DMS 273 (cell line): ENCODE data around the gene SLC38A10.
A peak's percentile ranks its signal among the peaks of the same experiment; 100 is the strongest.

ENCODE experiments used
- DNase-seq: peaks from one replicate; lab custom pipeline; 2025; ENCODE audit not compliant: unreplicated experiment; lab: John Stamatoyannopoulos, UW

The SLC38A10 gene

GRCh38 chr17:81299846-81300585 lies 4.9 kb upstream of the SLC38A10 start:
- DNase-seq = no peak

- DNase-seq = no peak
Observed at GRCh38 chr17:81298991-81299738, 4.1 kb upstream of the SLC38A10 start.

GRCh38 chr17:81298325-81298990 lies 3.4 kb upstream of the SLC38A10 start:
- DNase-seq = no peak

- DNase-seq = peak; percentile 72
Observed at GRCh38 chr17:81295676-81296381, 722 bp upstream of the SLC38A10 start.

- DNase-seq = peak; percentile 63
Observed at GRCh38 chr17:81294512-81295030, 536 bp downstream of the SLC38A10 start.

- no peak for DNase-seq
Observed at GRCh38 chr17:81292450-81292849, 2.7 kb downstream of the SLC38A10 start.

GRCh38 chr17:81291662-81292061 lies 3.4 kb downstream of the SLC38A10 start:
- peak; percentile 62 for DNase-seq

GRCh38 chr17:81290230-81290629 lies 4.9 kb downstream of the SLC38A10 start:
- no peak for DNase-seq

- no peak for DNase-seq
Observed at GRCh38 chr17:81289627-81290026, 5.5 kb downstream of the SLC38A10 start.

- no peak for DNase-seq
Observed at GRCh38 chr17:81288715-81289114, 6.4 kb downstream of the SLC38A10 start.

- no peak for DNase-seq
Observed at GRCh38 chr17:81287741-81288430, 7.2 kb downstream of the SLC38A10 start.

GRCh38 chr17:81287152-81287551 lies 8.0 kb downstream of the SLC38A10 start:
- DNase-seq = no peak

- no peak for DNase-seq
Observed at GRCh38 chr17:81286491-81287145, 8.5 kb downstream of the SLC38A10 start.

- no peak for DNase-seq
Observed at GRCh38 chr17:81285894-81286293, 9.2 kb downstream of the SLC38A10 start.

GRCh38 chr17:81285179-81285878 lies 9.8 kb downstream of the SLC38A10 start:
- no peak for DNase-seq

GRCh38 chr17:81282876-81283275 lies 12.2 kb downstream of the SLC38A10 start:
- DNase-seq = no peak

GRCh38 chr17:81282141-81282540 lies 13.0 kb downstream of the SLC38A10 start:
- DNase-seq = no peak

- DNase-seq = no peak
Observed at GRCh38 chr17:81280571-81280970, 14.5 kb downstream of the SLC38A10 start.
